Measurements from ENCODE around the gene MEX3A.

DNA sequence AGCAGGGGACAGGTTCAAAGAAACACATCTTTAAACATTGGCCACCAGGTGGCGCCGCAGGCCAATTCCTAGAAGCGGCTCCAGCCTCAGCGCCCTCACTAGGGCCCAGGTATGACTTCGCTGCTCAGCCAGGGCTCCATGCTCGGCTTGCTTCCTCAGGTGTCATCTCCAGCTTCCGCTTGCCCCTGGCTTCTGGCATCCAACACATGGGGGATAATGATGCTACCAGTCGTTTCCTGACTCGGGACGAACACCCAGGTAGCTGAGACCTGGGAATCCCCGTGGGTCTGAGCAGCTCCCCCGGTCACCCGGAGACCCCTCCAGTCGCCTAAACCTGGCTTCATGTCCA is 8.5 kb upstream of the MEX3A start:
- TF ChIP-seq, protein P1, sequence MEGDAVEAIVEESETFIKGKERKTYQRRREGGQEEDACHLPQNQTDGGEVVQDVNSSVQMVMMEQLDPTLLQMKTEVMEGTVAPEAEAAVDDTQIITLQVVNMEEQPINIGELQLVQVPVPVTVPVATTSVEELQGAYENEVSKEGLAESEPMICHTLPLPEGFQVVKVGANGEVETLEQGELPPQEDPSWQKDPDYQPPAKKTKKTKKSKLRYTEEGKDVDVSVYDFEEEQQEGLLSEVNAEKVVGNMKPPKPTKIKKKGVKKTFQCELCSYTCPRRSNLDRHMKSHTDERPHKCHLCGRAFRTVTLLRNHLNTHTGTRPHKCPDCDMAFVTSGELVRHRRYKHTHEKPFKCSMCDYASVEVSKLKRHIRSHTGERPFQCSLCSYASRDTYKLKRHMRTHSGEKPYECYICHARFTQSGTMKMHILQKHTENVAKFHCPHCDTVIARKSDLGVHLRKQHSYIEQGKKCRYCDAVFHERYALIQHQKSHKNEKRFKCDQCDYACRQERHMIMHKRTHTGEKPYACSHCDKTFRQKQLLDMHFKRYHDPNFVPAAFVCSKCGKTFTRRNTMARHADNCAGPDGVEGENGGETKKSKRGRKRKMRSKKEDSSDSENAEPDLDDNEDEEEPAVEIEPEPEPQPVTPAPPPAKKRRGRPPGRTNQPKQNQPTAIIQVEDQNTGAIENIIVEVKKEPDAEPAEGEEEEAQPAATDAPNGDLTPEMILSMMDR (conservative IDR thresholded peaks at IDR 0.05; ENCODE audit: low read length), result peak; percentile 97
- no peak for TF ChIP-seq EZH2phosphoT487 (IDR thresholded peaks at IDR 0.05; ENCODE audit: borderline replicate concordance, low read depth, low read length)

Data from OCI-LY7 (cell line).